Measurements from ENCODE around the gene PPP2R5D.

- TF ChIP-seq SUZ12 (IDR thresholded peaks at IDR 0.05; ENCODE audit: extremely low read depth, insufficient read depth, insufficient read length) (no peak), ZNF274 (IDR thresholded peaks at IDR 0.05; ENCODE audit: low read depth, low read length) (no peak)
These were observed 12.5 kb upstream of the PPP2R5D start for GRCh38 chr6:42971746-42972327.

Measured in NT2/D1 (cell line).